OCI-LY1 (cell line): ENCODE results near the gene CSNK2A3.

Experiments used
- EZH2 ChIP-seq: fragments of 200-600 bp; sonication (generic), shearing (Covaris generic); IDR thresholded peaks from 2 replicates; pipeline ENCODE4 v1.8.0; 2017; ENCODE audit warnings: borderline replicate concordance, mixed run types, mild to moderate bottlenecking, antibody characterized with exemption, low read length, moderate library complexity, mixed read lengths
- TF ChIP-seq, protein P1 (sequence below): fragments of 200-600 bp; sonication (generic), shearing (Covaris generic); IDR thresholded peaks from 2 replicates; pipeline ENCODE4 v1.5.1; 2017; ENCODE audit warnings: mild to moderate bottlenecking, antibody characterized with exemption, low read length, moderate library complexity, mixed read lengths

DNA sequence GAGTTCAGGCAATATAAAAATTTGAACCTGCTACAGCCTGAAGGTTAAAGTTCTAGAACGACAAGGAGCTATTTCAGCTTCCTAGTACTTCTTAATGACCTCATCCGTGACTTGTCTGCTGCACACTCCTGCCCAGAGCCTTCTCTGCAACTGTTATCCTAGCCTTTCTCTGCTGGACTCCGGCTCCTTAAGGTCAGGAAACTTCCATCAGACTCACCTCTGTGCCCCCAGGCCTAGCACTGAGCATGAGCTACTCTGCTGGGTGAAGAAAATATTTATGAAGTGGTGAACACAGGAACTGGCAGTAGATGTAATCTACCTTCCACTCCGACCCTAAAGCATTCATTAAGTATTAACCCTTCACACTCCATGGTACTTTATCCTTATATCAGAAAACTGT is 18.4 kb downstream of the CSNK2A3 start:
- TF ChIP-seq, protein P1, sequence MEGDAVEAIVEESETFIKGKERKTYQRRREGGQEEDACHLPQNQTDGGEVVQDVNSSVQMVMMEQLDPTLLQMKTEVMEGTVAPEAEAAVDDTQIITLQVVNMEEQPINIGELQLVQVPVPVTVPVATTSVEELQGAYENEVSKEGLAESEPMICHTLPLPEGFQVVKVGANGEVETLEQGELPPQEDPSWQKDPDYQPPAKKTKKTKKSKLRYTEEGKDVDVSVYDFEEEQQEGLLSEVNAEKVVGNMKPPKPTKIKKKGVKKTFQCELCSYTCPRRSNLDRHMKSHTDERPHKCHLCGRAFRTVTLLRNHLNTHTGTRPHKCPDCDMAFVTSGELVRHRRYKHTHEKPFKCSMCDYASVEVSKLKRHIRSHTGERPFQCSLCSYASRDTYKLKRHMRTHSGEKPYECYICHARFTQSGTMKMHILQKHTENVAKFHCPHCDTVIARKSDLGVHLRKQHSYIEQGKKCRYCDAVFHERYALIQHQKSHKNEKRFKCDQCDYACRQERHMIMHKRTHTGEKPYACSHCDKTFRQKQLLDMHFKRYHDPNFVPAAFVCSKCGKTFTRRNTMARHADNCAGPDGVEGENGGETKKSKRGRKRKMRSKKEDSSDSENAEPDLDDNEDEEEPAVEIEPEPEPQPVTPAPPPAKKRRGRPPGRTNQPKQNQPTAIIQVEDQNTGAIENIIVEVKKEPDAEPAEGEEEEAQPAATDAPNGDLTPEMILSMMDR = no peak
- no peak for TF ChIP-seq EZH2
